ENCODE measurements around the gene NASP. TPM values are rescaled to one million over a fixed set of nuclear protein-coding genes. Genes with fewer than 3 reads are reported as not detected.

NASP gene
- polyA plus RNA-seq, 1 of the 3 experiments (the other 2 are of a cell fraction): 152 TPM

DNA sequence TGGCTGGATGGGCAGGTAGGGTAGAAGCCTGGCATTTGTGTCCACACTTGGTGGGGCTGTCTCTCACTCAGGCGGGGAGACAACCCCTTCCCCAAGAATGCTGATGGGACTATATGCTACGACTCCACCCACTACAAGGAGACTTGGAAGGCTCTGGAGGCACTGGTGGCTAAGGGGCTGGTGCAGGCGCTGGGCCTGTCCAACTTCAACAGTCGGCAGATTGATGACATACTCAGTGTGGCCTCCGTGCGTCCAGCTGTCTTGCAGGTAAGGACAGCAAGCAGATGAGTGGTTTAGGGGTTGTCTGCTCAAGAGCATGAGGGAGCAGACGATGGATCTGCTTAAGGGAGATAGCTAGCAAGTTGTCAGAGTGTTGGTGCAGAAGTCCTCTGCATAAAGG is 15.9 kb upstream of the NASP start:
- Histone ChIP-seq H3K4me2 (no peak overlapping the region), H3K27me3 (ENCODE audit: insufficient read depth) (no peaks in the 10 kb centered on the region), H3K4me1 (ENCODE audit: control insufficient read depth in 1 of 2, insufficient read depth in 2 of 2, low read depth in 1 of 2, low read length in 1 of 2) (peaks cover 0 to 5% of the 10 kb centered on the region in 2 experiments; a peak in 1 of 4 replicates), H3K9me3 (no peaks in the 10 kb centered on the region), H3K36me3 (replicated peaks in 1 of 2; ENCODE audit: control insufficient read depth in 1 of 2, insufficient read depth in 2 of 2, low read length in 1 of 2) (peaks cover 30 to 49% of the 10 kb centered on the region in 2 experiments), H3F3A (replicated peaks; ENCODE audit: insufficient read depth) (peaks cover 12% of the 10 kb centered on the region), H3K27ac (ENCODE audit: low read depth in 2 of 2, low read length in 1 of 2) (no peak overlapping the region), H4K20me1 (ENCODE audit: insufficient read depth) (no peaks in the 10 kb centered on the region), H3K79me2 (ENCODE audit: insufficient read depth) (no peaks in the 10 kb centered on the region), H2AFZ (ENCODE audit: low read depth) (no peak overlapping the region), H3K4me3 (ENCODE audit: low read depth in 2 of 2, low read length in 1 of 2) (no peak overlapping the region), H3K9ac (no peak overlapping the region), H3K9me2 (no peaks in the 10 kb centered on the region)
- DNase-seq: no peak
- ChIA-PET CTCF (interaction anchor here (0.6 to 10.0 kb wide), 7 partner anchors 9 to 75 kb away, joined by 3 to 164 read pairs (median 7); partner anchors contain the start of genes AKR1A1 and NASP), POLR2A (interaction anchor here (1.2 to 3.9 kb wide), 2 partner anchors 17 to 46 kb away, joined by 3 to 30 read pairs; partner anchors contain the start of genes AKR1A1 and PRDX1)
- TF ChIP-seq FOSL2 (IDR thresholded peaks at IDR 0.05; ENCODE audit: borderline replicate concordance, low read depth): no peak
- TF ChIP-seq EP300 (IDR thresholded peaks at IDR 0.05; ENCODE audit: borderline replicate concordance in 1 of 2, low read depth in 1 of 2, low read length in 1 of 2): no peak
- TF ChIP-seq MEF2A (IDR thresholded peaks at IDR 0.05; ENCODE audit: borderline replicate concordance, low read depth): no peak
- no peak for TF ChIP-seq YY1 (IDR thresholded peaks at IDR 0.05; ENCODE audit: low read depth)
- TF ChIP-seq RAD21 (IDR thresholded peaks at IDR 0.05; ENCODE audit: low read length): no peak
- TF ChIP-seq SMC3 (IDR thresholded peaks at IDR 0.05; ENCODE audit: low read depth, low read length): no peak
- no peak for TF ChIP-seq MXI1 (IDR thresholded peaks at IDR 0.05; ENCODE audit: low read depth, low read length)
- no peak for TF ChIP-seq FOXM1 (IDR thresholded peaks at IDR 0.05; ENCODE audit: low read depth)
- TF ChIP-seq, protein P1, sequence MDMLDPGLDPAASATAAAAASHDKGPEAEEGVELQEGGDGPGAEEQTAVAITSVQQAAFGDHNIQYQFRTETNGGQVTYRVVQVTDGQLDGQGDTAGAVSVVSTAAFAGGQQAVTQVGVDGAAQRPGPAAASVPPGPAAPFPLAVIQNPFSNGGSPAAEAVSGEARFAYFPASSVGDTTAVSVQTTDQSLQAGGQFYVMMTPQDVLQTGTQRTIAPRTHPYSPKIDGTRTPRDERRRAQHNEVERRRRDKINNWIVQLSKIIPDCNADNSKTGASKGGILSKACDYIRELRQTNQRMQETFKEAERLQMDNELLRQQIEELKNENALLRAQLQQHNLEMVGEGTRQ (IDR thresholded peaks at IDR 0.05; ENCODE audit: borderline replicate concordance, low read depth, low read length): no peak
- TF ChIP-seq RCOR1 (IDR thresholded peaks at IDR 0.05; ENCODE audit: low read length): no peak
- TF ChIP-seq EZH2phosphoT487 (IDR thresholded peaks at IDR 0.05; ENCODE audit: borderline replicate concordance, low read depth): no peak
- TF ChIP-seq RFX5 (IDR thresholded peaks at IDR 0.05; ENCODE audit: low read length): no peak
- TF ChIP-seq TEAD4 (IDR thresholded peaks at IDR 0.05; ENCODE audit: borderline replicate concordance, insufficient read depth): no peak
- no peak for TF ChIP-seq TCF12 (IDR thresholded peaks at IDR 0.05)
- TF ChIP-seq JUND (IDR thresholded peaks at IDR 0.05): no peak
- no peak for TF ChIP-seq CHD2 (IDR thresholded peaks at IDR 0.05; ENCODE audit: low read length, partially characterized antibody)
- 98% methylated on average over 4 of the region's 7 CpGs for WGBS (ENCODE audit: low lambda C conversion rate)

DNA sequence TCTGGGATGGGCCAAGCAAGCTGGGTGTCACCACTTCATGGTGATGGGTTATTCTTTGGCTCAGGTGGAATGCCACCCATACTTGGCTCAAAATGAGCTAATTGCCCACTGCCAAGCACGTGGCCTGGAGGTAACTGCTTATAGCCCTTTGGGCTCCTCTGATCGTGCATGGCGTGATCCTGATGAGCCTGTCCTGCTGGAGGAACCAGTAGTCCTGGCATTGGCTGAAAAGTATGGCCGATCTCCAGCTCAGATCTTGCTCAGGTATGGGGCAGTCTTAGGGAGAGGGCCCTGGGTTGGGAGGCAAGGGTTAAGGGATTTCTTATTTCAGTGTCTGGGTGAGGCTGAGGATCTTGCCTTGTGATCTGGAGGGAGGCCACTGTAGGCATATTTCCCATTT is 15.4 kb upstream of the NASP start:
- TF ChIP-seq SIN3A (IDR thresholded peaks at IDR 0.05; ENCODE audit: borderline replicate concordance, low read depth, low read length): no peak
- TF ChIP-seq TEAD4 (IDR thresholded peaks at IDR 0.05; ENCODE audit: borderline replicate concordance, insufficient read depth): no peak
- TF ChIP-seq TAF1 (IDR thresholded peaks at IDR 0.05; ENCODE audit: borderline replicate concordance, low read depth, low read length): no peak
- Histone ChIP-seq H3K27me3 (ENCODE audit: insufficient read depth) (no peaks in the 10 kb centered on the region), H3F3A (replicated peaks; ENCODE audit: insufficient read depth) (peaks cover 12% of the 10 kb centered on the region), H3K9me2 (no peaks in the 10 kb centered on the region), H2AFZ (ENCODE audit: low read depth) (no peak overlapping the region), H3K4me1 (ENCODE audit: control insufficient read depth in 1 of 2, insufficient read depth in 2 of 2, low read depth in 1 of 2, low read length in 1 of 2) (peaks cover 0 to 5% of the 10 kb centered on the region in 2 experiments; a peak in 1 of 4 replicates), H3K4me2 (no peak overlapping the region), H3K79me2 (ENCODE audit: insufficient read depth) (no peaks in the 10 kb centered on the region), H4K20me1 (ENCODE audit: insufficient read depth) (no peaks in the 10 kb centered on the region), H3K4me3 (ENCODE audit: low read depth in 2 of 2, low read length in 1 of 2) (no peak overlapping the region), H3K27ac (ENCODE audit: low read depth in 2 of 2, low read length in 1 of 2) (no peak overlapping the region; a peak in 1 of 4 replicates), H3K9ac (no peak overlapping the region), H3K36me3 (replicated peaks in 1 of 2; ENCODE audit: control insufficient read depth in 1 of 2, insufficient read depth in 2 of 2, low read length in 1 of 2) (peaks cover 25 to 49% of the 10 kb centered on the region in 2 experiments), H3K9me3 (no peaks in the 10 kb centered on the region)
- POLR2A ChIA-PET: interaction anchor here (0.8 to 3.9 kb wide), 3 partner anchors 18 to 68 kb away, joined by 3 to 30 read pairs (median 3); partner anchors contain the start of genes AKR1A1, CCDC163, MMACHC and PRDX1
- no peak for DNase-seq
- WGBS (ENCODE audit: low lambda C conversion rate): 95% methylated on average over 4 of the region's 4 CpGs
- CTCF ChIA-PET: interaction anchor here (0.6 to 10.0 kb wide), 12 partner anchors 8 to 209 kb away, joined by 3 to 164 read pairs (median 6); partner anchors contain the start of genes AKR1A1, NASP and PRDX1
